NT2/D1 (cell line): ENCODE results near the gene ZSWIM7.

Source experiments
- DNase-seq: peaks from one replicate; pipeline ENCODE4 v3.0.0-alpha.2; 2011; ENCODE audit warnings: low read depth, low spot score
- H3K27me3 ChIP-seq: 2 replicates; pipeline ENCODE4 v1.6.0; 2011; ENCODE audit warnings: mild to moderate bottlenecking; ENCODE audit not compliant: insufficient read length, insufficient read depth
- H3K36me3 ChIP-seq: 2 replicates; pipeline ENCODE4 v1.6.1; 2011; ENCODE audit warnings: mild to moderate bottlenecking, low read length, mixed read lengths; ENCODE audit not compliant: insufficient read depth, insufficient read length
- H3K4me1 ChIP-seq: 2 replicates; pipeline ENCODE4 v1.5.1; 2011; ENCODE audit not compliant: insufficient read depth, insufficient read length
- H3K4me3 ChIP-seq: 2 replicates; pipeline ENCODE4 v1.5.1; 2011; ENCODE audit warnings: low read depth; ENCODE audit not compliant: insufficient read length
- H3K9ac ChIP-seq: 2 replicates; pipeline ENCODE4 v1.6.0; 2011; ENCODE audit warnings: low read depth; ENCODE audit not compliant: insufficient read length
- H3K9me3 ChIP-seq: 2 replicates; pipeline ENCODE4 v1.5.1; 2011; ENCODE audit warnings: mild to moderate bottlenecking, low read length; ENCODE audit not compliant: insufficient read depth
- SUZ12 ChIP-seq: IDR thresholded peaks from 2 replicates; pipeline ENCODE4 v1.6.1; 2011; ENCODE audit not compliant: insufficient read length, insufficient read depth; ENCODE audit errors: extremely low read depth
- YY1 ChIP-seq: IDR thresholded peaks from 2 replicates; pipeline ENCODE4 v1.6.1; 2011; ENCODE audit not compliant: insufficient read length, insufficient read depth
- ZNF274 ChIP-seq: IDR thresholded peaks from 2 replicates; pipeline ENCODE4 v1.6.1; 2011; ENCODE audit warnings: mild to moderate bottlenecking, low read depth, low read length

Gene ZSWIM7

DNA sequence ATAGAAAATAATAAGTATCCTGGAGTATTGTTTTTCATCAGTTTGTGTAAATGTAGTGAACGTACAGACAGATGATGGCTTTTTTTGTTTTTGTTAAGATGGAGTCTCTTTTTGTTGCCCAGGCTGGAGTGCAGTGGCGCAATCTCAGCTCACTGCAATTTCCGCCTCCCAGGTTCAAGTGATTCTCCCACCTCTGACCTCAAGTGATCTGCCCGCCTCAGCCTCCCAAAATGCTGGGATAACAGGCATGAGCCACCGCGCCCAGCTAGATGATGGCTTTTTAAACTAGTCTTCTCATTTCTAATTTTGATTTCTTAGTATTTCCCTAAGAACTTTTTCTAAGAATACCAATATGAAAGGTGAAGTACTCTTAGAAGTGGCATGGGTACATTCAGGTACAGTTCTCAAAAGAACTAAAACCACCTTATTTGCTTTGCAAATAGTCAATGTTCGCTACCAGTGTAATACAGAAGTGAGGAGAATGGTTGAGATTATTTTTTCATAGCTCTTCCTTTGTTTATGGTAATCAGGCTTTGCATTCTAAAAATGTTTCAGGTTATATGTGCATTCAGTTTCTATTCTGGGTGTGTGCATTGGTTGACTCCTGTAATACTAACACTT, 34.3 kb upstream of the ZSWIM7 start:
- H3K9me3 ChIP-seq: no peaks in the 10 kb centered on the region
- DNase-seq: no peak
- no peaks in the 10 kb centered on the region for H3K4me1 ChIP-seq
- no peak overlapping the region for H3K4me3 ChIP-seq
- H3K36me3 ChIP-seq: peaks cover 67% of the 10 kb centered on the region
- no peak for TF ChIP-seq ZNF274
- no peak for TF ChIP-seq YY1
- no peak for TF ChIP-seq SUZ12
- no peak overlapping the region for H3K9ac ChIP-seq
- no peaks in the 10 kb centered on the region for H3K27me3 ChIP-seq

DNA sequence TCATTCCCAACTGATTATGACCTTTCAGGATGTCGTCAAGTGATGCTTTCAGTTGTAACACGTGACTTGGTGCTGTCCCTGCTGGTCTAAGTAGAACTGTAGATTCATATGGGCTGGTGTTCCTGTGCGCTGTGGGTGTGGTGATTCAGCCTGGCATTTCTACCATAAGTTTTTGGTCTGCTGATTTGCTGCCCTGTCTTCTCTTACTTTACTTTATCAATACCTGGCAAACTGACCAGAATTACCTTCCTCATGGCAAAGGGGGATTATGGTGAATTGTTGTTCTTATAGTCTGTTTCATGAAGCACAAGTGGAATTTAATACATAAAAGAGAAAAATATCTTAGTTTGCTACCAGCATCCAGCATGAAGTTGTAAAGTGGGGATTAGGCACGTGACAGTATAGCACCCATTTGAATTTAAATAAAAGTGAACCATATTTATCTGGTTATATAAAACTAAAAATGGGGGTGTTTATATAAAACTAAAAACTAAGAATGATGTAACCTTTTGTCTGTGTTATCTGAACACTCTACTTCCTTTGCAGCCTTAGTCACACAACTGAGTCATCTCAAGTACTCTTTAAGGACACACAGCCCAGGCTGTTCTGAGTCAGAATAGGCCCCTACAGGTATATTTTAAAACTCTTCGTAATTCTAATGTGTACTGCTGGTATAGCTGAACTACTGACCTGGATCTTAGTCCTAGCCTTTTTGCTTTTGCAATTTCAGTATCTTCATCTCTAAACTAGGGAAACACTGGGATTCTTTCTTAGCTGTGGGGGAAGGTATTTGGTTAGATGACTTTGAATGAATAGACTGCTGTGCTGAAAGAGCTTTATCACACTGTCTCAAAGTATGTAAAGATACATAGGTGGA, 28.4 kb upstream of the ZSWIM7 start:
- Histone ChIP-seq H3K36me3 (peaks cover 86% of the 10 kb centered on the region), H3K27me3 (no peaks in the 10 kb centered on the region), H3K4me3 (no peak overlapping the region), H3K9me3 (no peaks in the 10 kb centered on the region), H3K4me1 (peaks cover 2% of the 10 kb centered on the region), H3K9ac (no peak overlapping the region)
- TF ChIP-seq SUZ12 (no peak), ZNF274 (no peak), YY1 (no peak)
- DNase-seq: no peak

DNA sequence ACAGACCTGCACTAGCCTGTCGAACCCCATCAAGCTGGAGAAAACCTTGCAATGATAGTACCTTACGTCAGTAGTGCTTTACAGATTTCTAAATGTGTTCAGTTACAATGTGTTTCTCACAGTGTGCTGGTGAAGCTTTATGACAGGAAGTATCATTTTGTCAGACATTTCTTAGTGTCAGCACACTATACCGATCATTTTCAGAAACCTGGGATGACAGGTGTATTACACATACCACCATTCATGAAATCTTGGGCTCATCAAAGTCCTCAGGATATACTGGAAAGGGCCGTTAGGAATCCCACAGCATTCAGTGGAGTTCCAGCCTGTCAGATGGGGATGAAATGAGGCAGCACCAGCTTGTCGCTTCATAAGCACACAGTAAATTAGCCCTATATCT, 27.4 kb upstream of the ZSWIM7 start:
- Histone ChIP-seq H3K4me1 (peaks cover 2% of the 10 kb centered on the region), H3K9me3 (no peaks in the 10 kb centered on the region), H3K9ac (no peak overlapping the region), H3K4me3 (no peak overlapping the region), H3K36me3 (peaks cover 86% of the 10 kb centered on the region), H3K27me3 (no peaks in the 10 kb centered on the region)
- DNase-seq: no peak
- TF ChIP-seq YY1 (no peak), ZNF274 (no peak), SUZ12 (no peak)

DNA sequence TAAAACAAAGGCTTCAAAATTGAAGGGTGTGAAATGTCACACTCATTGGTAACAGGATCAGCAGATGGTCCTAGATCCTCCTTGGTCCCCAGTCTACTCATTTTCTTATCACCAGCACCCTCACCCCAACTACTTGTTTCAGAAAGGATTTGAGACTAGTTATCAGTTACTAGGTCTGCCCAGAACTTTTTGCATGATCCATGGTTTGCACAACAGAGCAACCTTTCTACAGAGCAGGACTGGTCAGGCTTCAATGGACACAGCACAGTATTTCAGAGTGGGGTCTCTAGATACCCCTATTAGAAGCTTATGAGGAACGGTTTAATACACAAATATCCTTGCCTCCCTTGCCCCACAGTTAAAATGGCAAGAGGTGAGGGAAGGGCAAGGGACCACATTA, 25.7 kb upstream of the ZSWIM7 start:
- DNase-seq: no peak
- Histone ChIP-seq H3K27me3 (no peaks in the 10 kb centered on the region), H3K9me3 (no peaks in the 10 kb centered on the region), H3K4me3 (no peak overlapping the region), H3K36me3 (peaks cover 83% of the 10 kb centered on the region), H3K9ac (no peak overlapping the region), H3K4me1 (peaks cover 2% of the 10 kb centered on the region)
- no peak for TF ChIP-seq YY1
- no peak for TF ChIP-seq SUZ12
- no peak for TF ChIP-seq ZNF274

DNA sequence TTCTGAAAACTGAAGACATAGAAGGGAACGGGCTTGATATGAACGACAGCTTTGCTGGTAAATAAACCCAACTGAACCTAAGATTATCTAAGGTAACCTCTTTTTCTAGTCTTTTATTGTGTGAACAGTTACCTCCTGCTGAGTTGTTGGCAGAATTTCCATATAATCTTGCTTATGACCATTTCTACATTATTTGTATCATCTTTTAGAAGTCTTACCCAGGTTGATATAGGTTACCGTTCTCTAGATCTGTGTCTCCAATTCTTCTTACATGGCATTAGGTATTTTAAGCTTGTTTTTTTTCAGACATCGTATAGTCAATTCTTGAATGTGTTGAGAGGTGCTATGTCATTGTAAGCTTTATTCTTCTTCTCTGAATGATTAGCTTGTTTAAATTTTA, 24.4 kb upstream of the ZSWIM7 start:
- H3K4me1 ChIP-seq: peaks cover 2% of the 10 kb centered on the region
- H3K4me3 ChIP-seq: no peak overlapping the region
- DNase-seq: no peak
- peaks cover 83% of the 10 kb centered on the region for H3K36me3 ChIP-seq
- no peak overlapping the region for H3K9ac ChIP-seq
- no peaks in the 10 kb centered on the region for H3K27me3 ChIP-seq
- TF ChIP-seq ZNF274 (no peak), SUZ12 (no peak), YY1 (no peak)
- H3K9me3 ChIP-seq: no peaks in the 10 kb centered on the region

DNA sequence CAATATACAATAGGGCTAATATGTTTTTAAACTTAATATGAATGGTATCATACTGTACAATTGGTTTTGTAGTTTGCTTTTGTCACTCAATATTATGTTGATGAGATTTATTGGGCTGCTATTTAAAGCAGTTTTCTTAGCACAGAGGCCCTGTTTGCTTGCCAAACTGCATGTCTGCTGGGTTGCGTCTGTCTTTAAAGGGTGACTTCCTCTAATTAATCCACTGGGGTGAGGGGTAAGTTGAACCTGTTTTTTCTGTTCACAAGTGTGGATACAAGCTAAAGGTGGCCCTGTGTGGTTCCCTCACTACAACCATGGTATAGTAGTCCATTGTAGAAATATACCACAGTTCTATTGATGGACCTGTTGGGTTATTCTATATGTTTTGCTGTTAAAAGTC, 19.8 kb upstream of the ZSWIM7 start:
- H3K4me3 ChIP-seq: no peak overlapping the region
- no peak for DNase-seq
- no peak overlapping the region for H3K9ac ChIP-seq
- TF ChIP-seq YY1: no peak
- H3K9me3 ChIP-seq: no peaks in the 10 kb centered on the region
- H3K27me3 ChIP-seq: no peaks in the 10 kb centered on the region
- H3K36me3 ChIP-seq: peaks cover 63% of the 10 kb centered on the region
- no peaks in the 10 kb centered on the region for H3K4me1 ChIP-seq

DNA sequence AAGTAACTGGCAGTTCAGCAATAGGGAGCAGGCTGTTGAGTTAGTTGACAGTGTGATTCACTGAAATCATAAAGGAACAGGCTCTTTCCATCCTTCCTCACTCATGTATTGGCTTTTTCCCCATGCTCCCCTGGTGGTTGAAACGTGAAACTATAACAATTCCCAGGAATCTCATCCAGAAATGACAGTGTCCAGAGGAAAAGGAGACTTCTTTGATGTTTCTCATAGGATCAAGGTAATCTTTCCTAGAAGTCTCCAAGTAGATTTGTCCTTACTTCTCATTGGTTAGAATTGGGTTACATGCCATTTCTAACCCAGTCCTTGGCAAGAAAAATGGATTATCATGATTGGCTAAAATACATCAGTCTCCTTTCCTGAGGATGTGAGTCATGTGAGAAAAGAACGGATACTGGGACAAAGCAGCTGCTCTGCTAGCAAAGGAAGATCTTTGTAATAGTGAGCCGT, 14.5 kb upstream of the ZSWIM7 start:
- no peaks in the 10 kb centered on the region for H3K9me3 ChIP-seq
- H3K9ac ChIP-seq: no peak overlapping the region
- H3K36me3 ChIP-seq: peaks cover 57% of the 10 kb centered on the region
- no peak for DNase-seq
- no peaks in the 10 kb centered on the region for H3K4me1 ChIP-seq
- no peak overlapping the region for H3K4me3 ChIP-seq
- TF ChIP-seq ZNF274: no peak
- TF ChIP-seq YY1: no peak
- no peak for TF ChIP-seq SUZ12
- no peaks in the 10 kb centered on the region for H3K27me3 ChIP-seq
